ENCODE results near the gene MAPKAPK2. TPM values are rescaled to one million over a fixed set of nuclear protein-coding genes. Genes with fewer than 3 reads are reported as not detected.
A peak's percentile ranks its signal among the peaks of the same experiment; 100 is the strongest.

The MAPKAPK2 gene
- total RNA-seq, 1 donor from 2014 or later, result 87.9 TPM

- H3K4me3 Mint-ChIP-seq (ENCODE audit: unreplicated experiment), result no peak overlapping the region
- no peak for DNase-seq (ENCODE audit: low spot score)
- TF ChIP-seq CTCF (IDR thresholded peaks at IDR 0.05), result no peak
- H3K9me3 Mint-ChIP-seq (ENCODE audit: low read depth), result no peaks in the 10 kb centered on the region
- H3K27me3 Mint-ChIP-seq (ENCODE audit: low read depth), result no peaks in the 10 kb centered on the region
- no peak overlapping the region for H3K27ac Mint-ChIP-seq (ENCODE audit: unreplicated experiment)
- no peaks in the 10 kb centered on the region for H3K36me3 Mint-ChIP-seq (ENCODE audit: low read depth)
- peaks cover 90% of the 10 kb centered on the region for H3K4me1 Mint-ChIP-seq (ENCODE audit: low read depth)
Observed at GRCh38 chr1:206690516-206690915, 5.8 kb downstream of the MAPKAPK2 start.

GRCh38 chr1:206691604-206692003, 6.9 kb downstream of the MAPKAPK2 start:
- Mint-ChIP-seq H3K9me3 (ENCODE audit: low read depth) (no peaks in the 10 kb centered on the region), H3K27me3 (ENCODE audit: low read depth) (no peaks in the 10 kb centered on the region), H3K27ac (ENCODE audit: unreplicated experiment) (no peak overlapping the region), H3K4me1 (ENCODE audit: low read depth) (peaks cover 89% of the 10 kb centered on the region), H3K36me3 (ENCODE audit: low read depth) (peaks cover 2% of the 10 kb centered on the region), H3K4me3 (ENCODE audit: unreplicated experiment) (no peak overlapping the region)
- TF ChIP-seq CTCF (IDR thresholded peaks at IDR 0.05), result no peak
- no peak for DNase-seq (ENCODE audit: low spot score)

- Mint-ChIP-seq H3K36me3 (ENCODE audit: low read depth) (peaks cover 4% of the 10 kb centered on the region), H3K27ac (ENCODE audit: unreplicated experiment) (peak overlapping the region; percentile 98), H3K4me3 (ENCODE audit: unreplicated experiment) (peak overlapping the region; percentile 52), H3K4me1 (ENCODE audit: low read depth) (peaks cover 82% of the 10 kb centered on the region), H3K9me3 (ENCODE audit: low read depth) (no peaks in the 10 kb centered on the region), H3K27me3 (ENCODE audit: low read depth) (no peaks in the 10 kb centered on the region)
- TF ChIP-seq CTCF (IDR thresholded peaks at IDR 0.05), result no peak
- DNase-seq (ENCODE audit: low spot score), result no peak
Observed at GRCh38 chr1:206693029-206693428, 8.3 kb downstream of the MAPKAPK2 start.

GRCh38 chr1:206693592-206693991, 8.9 kb downstream of the MAPKAPK2 start:
- no peak for DNase-seq (ENCODE audit: low spot score)
- Mint-ChIP-seq H3K9me3 (ENCODE audit: low read depth) (no peaks in the 10 kb centered on the region), H3K36me3 (ENCODE audit: low read depth) (peaks cover 4% of the 10 kb centered on the region), H3K27ac (ENCODE audit: unreplicated experiment) (peak overlapping the region; percentile 98), H3K4me1 (ENCODE audit: low read depth) (peaks cover 78% of the 10 kb centered on the region), H3K4me3 (ENCODE audit: unreplicated experiment) (peak overlapping the region; percentile 27), H3K27me3 (ENCODE audit: low read depth) (no peaks in the 10 kb centered on the region)
- TF ChIP-seq CTCF (IDR thresholded peaks at IDR 0.05), result no peak

- no peak for DNase-seq (ENCODE audit: low spot score)
- H3K4me3 Mint-ChIP-seq (ENCODE audit: unreplicated experiment), result no peak overlapping the region
- H3K9me3 Mint-ChIP-seq (ENCODE audit: low read depth), result no peaks in the 10 kb centered on the region
- peak overlapping the region; percentile 98 for H3K27ac Mint-ChIP-seq (ENCODE audit: unreplicated experiment)
- no peak for TF ChIP-seq CTCF (IDR thresholded peaks at IDR 0.05)
- H3K27me3 Mint-ChIP-seq (ENCODE audit: low read depth), result no peaks in the 10 kb centered on the region
- peaks cover 75% of the 10 kb centered on the region for H3K4me1 Mint-ChIP-seq (ENCODE audit: low read depth)
- H3K36me3 Mint-ChIP-seq (ENCODE audit: low read depth), result peaks cover 4% of the 10 kb centered on the region
Observed at GRCh38 chr1:206694171-206695124, 9.7 kb downstream of the MAPKAPK2 start.

Measured in chondrocyte (in vitro differentiated cells).